SK-N-DZ (cell line): ENCODE results near the gene TSPO.
"Not testable (repeated sequence)": the region's sequence is repeated elsewhere in the genome, so short reads cannot be mapped to it uniquely, and the experiment has no call there.

Source experiments
- DNase-seq: peaks from one replicate; pipeline ENCODE4 v3.0.0-alpha.2; 2015; ENCODE audit warnings: low spot score

Gene TSPO

GRCh38 chr22:43129426-43130425 is 21.6 kb upstream of the TSPO start:
- no peak for DNase-seq

GRCh38 chr22:43131773-43132501 is 19.4 kb upstream of the TSPO start:
- no peak for DNase-seq

- no peak for DNase-seq
These were observed 18.0 kb upstream of the TSPO start for GRCh38 chr22:43133401-43133800.

GRCh38 chr22:43134553-43134952 is 16.8 kb upstream of the TSPO start:
- no peak for DNase-seq

- DNase-seq, result no peak
These were observed 15.8 kb upstream of the TSPO start for GRCh38 chr22:43135565-43135964.

GRCh38 chr22:43136255-43136654 is 15.1 kb upstream of the TSPO start:
- no peak for DNase-seq

GRCh38 chr22:43136801-43137200 is 14.6 kb upstream of the TSPO start:
- DNase-seq, result no peak

GRCh38 chr22:43142880-43143562 is 8.3 kb upstream of the TSPO start, which contains the start of gene MCAT:
Gene MCAT (minus strand): TSS chr22:43143398. CDS start chr22:43143348, 50 bp downstream.
- DNase-seq, result peak; percentile 83

GRCh38 chr22:43144949-43145348 is 6.4 kb upstream of the TSPO start:
- DNase-seq, result no peak

GRCh38 chr22:43145371-43145770 is 6.0 kb upstream of the TSPO start:
- not testable (repeated sequence) for DNase-seq

GRCh38 chr22:43146332-43146731 is 5.0 kb upstream of the TSPO start:
- DNase-seq, result not testable (repeated sequence)

- DNase-seq, result no peak
These were observed 3.5 kb upstream of the TSPO start for GRCh38 chr22:43147821-43148220.

GRCh38 chr22:43148581-43148980 is 2.8 kb upstream of the TSPO start:
- DNase-seq, result no peak

GRCh38 chr22:43150731-43151206 is 590 bp upstream of the TSPO start:
- DNase-seq, result no peak

- DNase-seq, result no peak
These were observed 621 bp downstream of the TSPO start for GRCh38 chr22:43152003-43152356.

GRCh38 chr22:43152357-43153071 is 1.2 kb downstream of the TSPO start:
- no peak for DNase-seq

- no peak for DNase-seq
These were observed 2.5 kb downstream of the TSPO start for GRCh38 chr22:43153899-43154298.

GRCh38 chr22:43154887-43155536 is 3.7 kb downstream of the TSPO start:
- DNase-seq, result no peak

GRCh38 chr22:43155789-43156188 is 4.4 kb downstream of the TSPO start:
- no peak for DNase-seq

- DNase-seq, result no peak
These were observed 5.1 kb downstream of the TSPO start for GRCh38 chr22:43156413-43156812.
